Ovary (tissue), 3 donors: ENCODE results near the gene CSNK1A1.

Experiments used
- CTCF ChIP-seq, 3 donors: fragments of 450-650 bp in 2 of 3; fragments of 200-600 bp in 1 of 3; IDR thresholded peaks; one replicate each; pipeline versions ENCODE4 v1.5.1 to v1.8.0; 2016 to 2022; ENCODE audit warnings: antibody characterized with exemption in 3 of 3, mild to moderate bottlenecking in 1 of 3
- EP300 ChIP-seq: sonication (generic); formaldehyde crosslinking; IDR thresholded peaks from one replicate; pipeline ENCODE4 v1.6.1; 2017; ENCODE audit warnings: antibody characterized with exemption
- POLR2A ChIP-seq: fragments of 450-650 bp; IDR thresholded peaks from one replicate; pipeline ENCODE4 v1.6.1; 2017; ENCODE audit warnings: antibody characterized with exemption, mild to moderate bottlenecking, moderate library complexity
- donor health status: DM: no; HTN: no; CAD: no.

- TF ChIP-seq CTCF (IDR thresholded peaks at IDR 0.05) = no peak
- TF ChIP-seq EP300 = no peak
- TF ChIP-seq POLR2A = no peak
These were observed 16.0 kb upstream of the CSNK1A1 start for GRCh38 chr5:149567226-149567625.
